ENCODE measurements around the gene DIP2C.

Gene DIP2C

DNA sequence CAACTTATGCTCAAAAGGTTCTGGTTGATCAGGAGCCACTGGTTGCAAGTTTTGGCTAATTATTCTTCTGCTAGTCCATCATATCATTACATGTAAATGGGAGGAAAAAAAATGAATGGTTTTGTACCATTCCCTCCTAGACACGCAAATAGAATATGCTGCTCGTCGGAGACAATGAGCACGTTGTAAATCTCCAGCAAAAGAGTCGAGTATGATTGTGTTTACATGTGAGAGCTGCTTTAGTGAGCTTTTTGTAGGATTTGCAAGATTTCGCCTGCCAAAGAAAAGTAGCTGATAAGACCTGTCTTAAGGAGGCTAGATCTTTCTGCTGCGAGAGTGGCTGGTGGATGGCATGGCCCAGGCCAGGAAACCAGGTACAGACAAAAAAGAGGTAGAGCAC lies 445.2 kb downstream of the DIP2C start:
- DNase-seq = no peak

DNA sequence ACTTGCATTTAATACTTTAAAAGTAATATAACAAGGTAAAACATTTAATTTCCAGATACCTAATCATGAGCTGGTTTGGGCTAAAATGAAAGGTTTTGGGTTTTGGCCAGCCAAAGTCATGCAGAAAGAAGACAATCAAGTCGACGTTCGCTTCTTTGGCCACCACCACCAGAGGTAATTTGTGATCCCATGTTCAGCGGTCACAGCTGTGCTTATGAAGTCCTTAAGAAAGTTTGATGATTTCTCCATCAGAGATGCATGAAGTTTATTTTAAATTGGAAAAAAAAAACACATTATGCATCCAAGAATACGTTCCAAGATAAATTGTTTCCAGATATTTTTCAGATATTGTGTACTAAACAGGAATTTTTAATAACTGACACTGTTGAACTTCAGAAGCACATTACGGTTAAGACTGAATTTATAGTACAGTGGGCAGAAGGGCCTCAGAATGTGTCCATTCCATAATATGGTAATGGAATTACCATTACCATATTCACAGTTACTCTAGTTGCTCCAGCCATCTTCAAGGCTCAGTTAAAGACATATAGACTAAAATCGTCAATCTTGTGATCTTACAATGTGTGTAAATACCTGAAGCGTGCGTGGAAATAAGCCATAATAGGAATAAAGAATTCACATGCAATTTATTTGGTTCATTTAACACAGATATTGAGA lies 447.4 kb downstream of the DIP2C start:
- no peak for DNase-seq

DNA sequence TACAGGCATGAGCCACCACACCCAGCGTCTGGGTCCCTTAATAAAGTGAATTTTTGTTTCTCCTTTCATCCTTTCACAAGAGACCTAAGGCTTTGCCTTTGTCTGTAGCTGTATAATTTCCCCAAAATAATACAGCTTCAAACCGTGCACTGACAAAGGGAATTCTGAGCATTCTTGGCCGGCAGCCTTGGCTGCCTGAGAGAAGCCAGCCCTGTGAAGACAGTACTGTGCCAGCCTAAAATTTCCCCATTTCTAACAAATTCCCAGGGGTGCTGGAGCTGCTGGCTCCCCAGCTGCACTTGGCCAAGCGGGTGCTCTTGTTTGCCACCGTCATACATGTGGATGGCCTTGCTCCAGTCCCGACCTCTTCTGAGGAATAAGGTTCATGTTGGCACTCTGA lies 448.0 kb downstream of the DIP2C start:
- DNase-seq = no peak

GRCh38 chr10:239109-239508 lies 450.4 kb downstream of the DIP2C start:
- no peak for DNase-seq

GRCh38 chr10:235915-236314 lies 453.6 kb downstream of the DIP2C start:
- DNase-seq = no peak

- DNase-seq = no peak
Observed at GRCh38 chr10:234708-235406, 454.6 kb downstream of the DIP2C start.

GRCh38 chr10:232878-233277 lies 456.6 kb downstream of the DIP2C start:
- DNase-seq = no peak

GRCh38 chr10:232061-232460 lies 457.4 kb downstream of the DIP2C start:
- DNase-seq = no peak

GRCh38 chr10:230758-231157 lies 458.7 kb downstream of the DIP2C start:
- DNase-seq = no peak

DNA sequence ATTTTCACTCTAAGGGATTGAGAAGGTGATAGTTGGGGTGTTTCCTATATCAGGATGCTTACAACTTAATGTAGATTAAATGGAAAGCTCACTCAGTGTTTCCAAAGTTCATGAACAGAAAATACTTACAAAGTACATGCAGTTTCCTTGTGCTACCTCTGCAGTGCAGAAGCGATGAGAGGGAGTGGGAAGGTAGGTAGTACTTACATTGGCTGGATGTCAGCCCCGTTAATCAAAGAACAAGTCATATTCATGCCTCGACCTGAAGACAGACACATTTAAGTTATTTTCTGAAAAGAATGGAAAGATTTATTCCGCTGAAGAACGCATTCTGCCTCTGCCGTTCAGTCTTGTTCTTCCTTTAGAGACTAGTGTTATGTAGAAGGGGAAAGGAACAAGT lies 461.1 kb downstream of the DIP2C start:
- DNase-seq = no peak

- no peak for DNase-seq
Observed at GRCh38 chr10:227014-227413, 462.5 kb downstream of the DIP2C start.

DNA sequence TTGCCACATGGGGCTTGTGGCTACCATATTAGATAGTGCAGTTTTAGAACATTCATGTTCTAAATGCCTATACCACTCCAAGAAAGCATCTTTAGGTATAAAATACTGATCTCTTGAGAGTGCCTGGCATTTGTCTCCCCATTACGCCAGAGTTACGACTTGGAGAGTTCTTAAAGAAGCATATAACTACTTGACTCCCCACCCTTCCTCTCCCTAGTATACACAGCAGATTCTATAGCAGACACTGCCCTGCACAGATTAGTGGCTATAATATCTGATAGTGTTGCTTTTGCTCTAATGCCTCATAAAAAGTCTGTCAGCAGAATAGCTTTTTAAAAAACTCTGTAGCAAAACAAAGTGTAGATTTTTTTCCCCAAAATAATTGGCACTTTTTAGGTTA lies 463.4 kb downstream of the DIP2C start:
- no peak for DNase-seq

DNA sequence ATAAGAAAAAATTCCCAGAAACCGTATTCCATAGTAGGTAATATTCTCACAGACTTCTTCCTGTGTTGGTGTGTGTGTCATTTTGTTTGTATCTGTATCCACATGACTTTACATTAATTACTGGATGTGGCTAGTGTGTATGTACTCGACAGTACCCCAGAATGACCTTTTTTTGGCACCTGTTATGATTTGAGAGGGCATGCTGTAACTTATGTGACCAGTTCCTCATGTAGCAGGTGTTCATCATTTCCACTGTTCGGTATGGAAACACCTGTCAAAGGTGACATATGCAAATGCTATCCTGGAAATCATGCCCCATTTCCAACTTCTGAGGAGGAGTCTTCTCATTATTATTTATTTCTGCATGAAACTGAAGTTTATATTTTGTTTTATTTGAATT lies 464.9 kb downstream of the DIP2C start:
- DNase-seq = no peak

Measured in activated CD8-positive, alpha-beta memory T cell treated with anti-CD3 and anti-CD28 coated beads for 24 hours (primary cell).